SIG-M5 treated with dmso at 0.1 percent for 504 hours (cell line): Measurements from ENCODE around the gene PARD3.

Experiments
- DNase-seq: peaks from one replicate; lab custom pipeline; 2025; ENCODE audit not compliant: unreplicated experiment; lab: John Stamatoyannopoulos, UW

The PARD3 gene

GRCh38 chr10:34121781-34122622 is 693.1 kb downstream of the PARD3 start:
- DNase-seq = no peak

GRCh38 chr10:34121125-34121753 is 693.9 kb downstream of the PARD3 start:
- DNase-seq = peak; percentile 40

DNA sequence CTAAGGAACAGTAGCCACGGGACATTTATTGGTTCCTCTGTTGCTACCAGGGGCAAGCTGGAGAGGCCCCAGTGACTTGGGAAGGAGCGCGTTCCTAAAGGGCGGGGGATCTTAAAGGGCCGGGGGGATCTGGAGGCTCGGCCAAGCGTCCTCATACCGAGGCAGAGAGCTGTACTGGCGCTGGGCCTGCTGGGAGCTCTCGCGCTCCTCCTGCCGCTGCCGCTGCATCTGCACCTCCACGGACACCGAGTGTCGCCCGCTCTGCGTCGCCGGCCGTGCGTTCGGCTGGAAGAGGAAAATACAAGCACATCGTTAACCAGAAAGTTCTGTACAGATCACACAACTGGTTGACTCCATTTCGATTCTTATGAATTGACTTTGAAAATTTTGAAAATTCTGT is 695.6 kb downstream of the PARD3 start:
- no peak for DNase-seq

GRCh38 chr10:34116681-34117271 is 698.3 kb downstream of the PARD3 start:
- no peak for DNase-seq

DNA sequence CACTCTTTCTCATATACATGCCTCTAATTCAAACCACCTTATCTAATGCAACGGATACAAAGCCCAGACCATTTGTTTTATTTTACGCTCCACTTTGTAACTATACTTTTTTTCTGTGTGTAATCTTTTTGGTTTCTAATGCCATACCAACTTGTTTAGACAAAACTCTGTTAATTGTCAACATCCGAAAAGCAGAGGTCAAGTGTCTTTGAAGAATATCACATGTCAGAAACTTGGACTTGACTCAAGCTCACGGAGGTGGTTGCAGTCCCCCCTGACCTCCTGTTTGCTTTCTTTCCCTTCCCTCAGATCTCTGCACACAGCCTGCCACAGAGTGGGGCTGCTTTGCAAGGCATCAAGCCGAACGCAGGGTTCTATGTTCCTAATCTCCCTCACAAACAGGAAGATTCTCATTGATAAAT is 698.9 kb downstream of the PARD3 start:
- DNase-seq = no peak

- DNase-seq = no peak
Observed at GRCh38 chr10:34114914-34115313, 700.2 kb downstream of the PARD3 start.

DNA sequence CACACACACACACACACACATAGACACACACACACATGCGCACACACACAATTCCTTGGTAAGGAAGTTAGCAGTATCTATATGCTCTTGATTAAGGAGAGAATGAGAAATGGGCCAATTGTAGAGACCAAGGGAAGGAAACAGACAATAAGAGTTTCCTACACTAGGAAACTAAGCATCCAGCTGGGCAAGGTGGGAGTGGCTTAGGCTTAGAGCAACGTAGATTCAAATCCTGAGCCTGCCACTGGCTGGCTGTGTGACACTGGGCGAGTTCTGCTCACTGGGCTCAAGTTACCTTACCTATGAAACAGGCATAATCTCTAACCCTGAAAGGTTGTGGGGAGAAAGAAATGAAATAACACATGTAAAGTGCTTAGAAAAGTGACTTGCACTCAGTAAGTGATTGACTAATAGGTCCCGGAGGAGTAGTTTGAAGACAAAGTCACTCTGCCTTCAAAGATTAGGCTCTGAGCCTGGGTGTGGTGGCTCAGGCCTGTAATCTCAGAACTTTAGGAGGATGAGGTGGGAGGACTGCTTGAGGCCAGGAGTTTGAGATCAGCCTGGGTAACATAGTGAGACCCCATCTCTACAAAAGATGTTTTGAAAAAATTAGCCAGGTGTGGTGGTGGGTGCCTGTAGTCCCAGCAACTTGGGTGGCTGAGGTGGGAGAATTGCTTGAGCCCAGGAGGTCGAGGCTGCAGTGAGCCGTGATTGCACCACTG is 701.4 kb downstream of the PARD3 start:
- DNase-seq = no peak

DNA sequence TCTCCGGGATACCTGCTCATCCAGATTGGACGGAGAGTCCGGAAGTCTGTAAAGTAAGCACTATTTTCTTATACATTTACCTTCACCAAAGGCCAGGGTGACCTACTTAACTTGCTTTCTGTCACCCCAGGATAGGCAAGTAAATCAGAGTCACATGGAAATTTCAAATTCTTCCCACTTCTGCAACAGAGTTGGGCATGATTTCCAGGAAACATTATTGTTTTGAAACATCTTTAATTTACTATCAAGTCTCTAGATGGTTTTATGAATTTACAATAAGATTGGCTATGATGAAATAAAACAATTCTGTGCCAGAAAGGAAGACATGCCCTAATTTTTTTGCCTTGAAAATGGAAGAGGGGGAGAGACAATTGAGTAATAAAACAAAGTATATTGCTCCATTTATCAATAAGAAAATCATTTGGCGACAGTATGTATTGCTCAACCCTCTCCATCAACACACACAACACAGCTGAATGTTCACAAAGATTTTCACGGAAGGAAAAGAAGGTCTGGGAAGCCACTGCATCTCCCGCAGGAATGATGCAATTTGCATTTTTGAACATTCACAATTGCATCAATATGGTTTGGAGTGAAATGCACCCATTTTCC is 702.8 kb downstream of the PARD3 start:
- DNase-seq = no peak

DNA sequence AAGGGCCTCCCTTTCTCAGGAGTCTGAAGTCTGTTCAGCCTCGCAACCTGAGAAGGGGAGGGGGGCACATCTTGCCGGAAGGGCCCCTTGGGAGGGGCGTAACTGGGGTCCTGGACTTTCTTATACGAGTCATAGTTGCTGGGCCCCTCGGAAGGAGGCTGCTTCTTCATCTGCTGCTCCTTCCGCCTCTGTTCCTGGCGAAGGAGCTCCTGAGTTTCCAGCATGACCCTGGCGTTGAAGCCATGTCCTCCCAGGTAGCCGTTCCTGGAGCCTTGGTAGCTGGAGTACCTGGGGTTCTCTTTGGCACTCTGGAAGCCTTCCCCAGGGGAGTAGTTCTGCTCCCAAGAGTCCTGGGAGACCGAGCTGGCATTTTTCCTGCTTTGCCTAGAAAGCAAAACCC is 703.9 kb downstream of the PARD3 start:
- DNase-seq = no peak

DNA sequence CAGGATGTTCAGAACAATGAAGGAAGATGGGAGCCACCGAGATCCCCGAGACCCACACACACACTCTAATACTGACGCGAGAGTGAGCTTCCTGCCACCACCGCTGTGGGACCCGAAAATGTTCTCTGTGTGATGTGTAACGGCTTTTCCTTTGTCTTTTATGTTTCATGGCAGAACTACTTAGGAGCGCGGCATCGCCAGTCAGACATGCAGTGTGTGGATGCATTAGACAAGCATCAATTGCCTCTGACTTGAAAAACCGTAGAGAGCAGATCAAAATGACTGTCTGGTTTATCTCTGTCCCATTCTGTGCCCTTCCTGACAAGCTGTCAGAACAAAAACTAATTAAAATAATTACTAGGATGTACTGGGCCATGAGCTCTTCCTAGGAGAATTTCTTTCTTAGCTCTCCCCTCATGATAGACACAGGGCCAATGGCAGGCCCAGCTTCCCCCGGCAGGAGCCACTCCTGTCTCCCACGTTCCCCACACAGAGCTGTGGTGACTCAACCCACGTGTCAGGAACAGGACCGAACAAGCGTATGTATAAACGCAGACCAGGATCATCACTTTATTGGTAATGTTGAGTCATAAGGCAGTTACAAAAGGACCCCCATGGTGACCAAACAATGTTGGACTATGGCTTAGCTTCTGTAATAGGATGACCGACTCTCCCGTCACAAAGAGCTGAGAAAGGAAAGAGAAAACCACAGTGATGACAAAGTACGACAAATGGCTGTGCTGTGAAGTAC is 705.0 kb downstream of the PARD3 start:
- no peak for DNase-seq

DNA sequence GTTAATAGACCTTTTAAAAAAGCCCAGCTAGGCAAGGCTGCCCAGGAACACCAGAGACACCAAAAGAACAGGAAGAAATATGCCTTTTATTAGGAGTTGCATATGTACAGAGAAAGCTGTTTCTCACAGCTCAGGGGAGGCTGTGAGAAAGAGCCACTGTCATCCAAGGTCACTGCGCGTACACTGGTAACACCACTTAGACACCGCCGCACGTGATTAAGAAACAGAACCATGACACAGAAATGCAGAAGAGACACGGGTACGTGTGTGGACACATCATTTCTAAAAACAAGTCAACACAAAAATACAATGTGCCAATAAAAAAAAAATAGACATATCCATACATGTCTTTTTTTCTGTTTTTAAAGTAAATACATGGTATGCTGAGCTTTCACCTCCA is 705.6 kb downstream of the PARD3 start:
- no peak for DNase-seq

GRCh38 chr10:34107626-34108516 is 707.2 kb downstream of the PARD3 start:
- DNase-seq = no peak

DNA sequence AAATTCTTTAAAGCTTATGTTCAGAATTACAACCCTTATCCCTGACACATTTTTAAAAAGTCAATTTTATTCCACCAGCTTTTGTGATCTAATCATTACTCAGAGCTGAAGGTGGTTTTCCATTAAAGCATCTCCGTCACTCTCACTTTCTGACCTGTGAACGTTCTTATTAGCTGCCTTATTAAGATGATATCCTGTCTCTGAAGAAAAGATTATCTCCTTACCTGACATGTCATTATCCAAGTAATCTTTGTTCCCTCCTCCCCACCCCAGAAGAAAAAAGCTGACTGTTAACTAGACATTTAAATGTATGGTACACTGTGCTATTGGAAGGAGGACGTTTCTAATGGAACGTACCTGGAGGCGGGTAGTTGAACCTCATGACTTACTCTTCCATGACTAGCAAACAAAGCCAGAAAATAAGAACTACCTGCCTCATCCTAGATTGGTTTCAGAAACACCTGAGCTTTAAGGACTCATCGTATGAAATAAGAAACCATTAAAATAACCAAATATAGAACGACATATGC is 708.7 kb downstream of the PARD3 start:
- no peak for DNase-seq

GRCh38 chr10:34104829-34105572 is 710.1 kb downstream of the PARD3 start:
- DNase-seq = no peak

- no peak for DNase-seq
Observed at GRCh38 chr10:34102893-34103506, 712.1 kb downstream of the PARD3 start.

DNA sequence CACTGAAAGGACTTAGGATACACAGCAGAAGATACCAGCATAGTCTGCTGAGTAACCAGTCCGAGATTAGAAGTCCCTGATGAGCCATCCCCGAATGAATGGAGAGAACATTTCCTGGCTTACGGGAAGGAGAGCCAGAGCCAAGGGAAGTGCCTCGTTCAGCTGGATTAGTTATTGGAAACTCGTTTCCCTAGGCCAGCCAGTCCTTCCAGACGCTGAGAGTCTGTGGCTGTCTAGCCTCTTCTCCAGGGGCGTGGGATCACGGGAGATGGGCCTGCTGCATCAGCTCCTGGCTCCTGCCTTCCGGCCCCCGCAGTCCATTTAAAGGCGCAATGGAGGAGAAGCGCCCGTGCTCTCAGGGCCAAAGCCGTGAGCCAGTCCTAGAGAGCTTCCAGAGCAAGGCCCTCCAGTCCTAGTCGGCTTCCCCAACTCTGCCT is 712.8 kb downstream of the PARD3 start:
- DNase-seq = no peak

DNA sequence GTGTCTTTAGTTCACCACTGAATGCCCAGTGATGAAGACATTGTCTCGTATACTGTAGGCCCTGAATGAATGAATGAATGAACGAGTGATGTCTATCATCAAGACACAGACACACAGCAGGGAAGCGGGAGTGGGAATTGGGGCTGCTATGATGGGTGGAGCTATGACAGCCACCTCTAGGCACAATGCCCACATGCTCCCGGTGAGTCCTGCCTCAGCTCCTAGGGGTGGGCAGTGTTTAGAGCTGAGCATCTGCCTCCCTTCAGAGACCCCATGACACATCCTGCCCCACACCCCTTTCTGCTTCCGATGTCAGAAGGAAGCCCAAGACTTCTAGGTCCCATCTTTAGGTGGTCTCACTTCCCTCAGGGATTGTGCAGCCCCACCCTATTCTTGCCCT is 714.1 kb downstream of the PARD3 start:
- no peak for DNase-seq
